Mesendoderm (in vitro differentiated cells): Measurements from ENCODE around the gene CALN1.

ENCODE experiments used
- DNase-seq: peaks from one replicate; pipeline ENCODE4 v3.0.0; 2013
- H2AK5ac ChIP-seq: 2 replicates; pipeline ENCODE4 v1.6.1; 2013; ENCODE audit warnings: low read length, inconsistent platforms
- H2BK120ac ChIP-seq: 2 replicates; pipeline ENCODE4 v1.6.1; 2013; ENCODE audit warnings: low read depth, mild to moderate bottlenecking, low read length, moderate library complexity, mixed read lengths
- H2BK15ac ChIP-seq: replicated peaks from 2 replicates; pipeline ENCODE4 v1.6.1; 2013; ENCODE audit warnings: low read depth, mild to moderate bottlenecking, moderate library complexity
- H2BK5ac ChIP-seq: 2 replicates; pipeline ENCODE4 v1.6.1; 2013; ENCODE audit warnings: low read length, inconsistent platforms
- H3K18ac ChIP-seq: 2 replicates; pipeline ENCODE4 v1.6.1; 2013; ENCODE audit warnings: mild to moderate bottlenecking, low read length, mixed read lengths
- H3K23ac ChIP-seq: one replicate; pipeline ENCODE4 v1.6.1; 2013; ENCODE audit warnings: low read length
- H3K27ac ChIP-seq: 2 replicates; pipeline ENCODE4 v1.5.1; 2013; ENCODE audit warnings: low read depth, mild to moderate bottlenecking, inconsistent platforms, low read length, moderate library complexity
- H3K27me3 ChIP-seq: 2 replicates; pipeline ENCODE4 v1.6.1; 2013; ENCODE audit warnings: low read length, control low read depth, mild to moderate bottlenecking, inconsistent platforms; ENCODE audit not compliant: insufficient read depth, poor library complexity
- H3K36me3 ChIP-seq: 2 replicates; pipeline ENCODE4 v1.6.1; 2013; ENCODE audit warnings: low read length, inconsistent platforms; ENCODE audit not compliant: control insufficient read depth, insufficient read depth
- H3K4ac ChIP-seq: one replicate; pipeline ENCODE4 v1.6.1; 2013; ENCODE audit warnings: low read depth, mild to moderate bottlenecking, low read length, moderate library complexity
- H3K4me1 ChIP-seq: 2 replicates; pipeline ENCODE4 v1.6.1; 2013; ENCODE audit warnings: low read depth, low read length, inconsistent platforms; ENCODE audit not compliant: control insufficient read depth
- H3K4me2 ChIP-seq: 2 replicates; pipeline ENCODE4 v1.6.1; 2013; ENCODE audit warnings: low read length
- H3K4me3 ChIP-seq: 2 replicates; pipeline ENCODE4 v1.5.1; 2013; ENCODE audit warnings: mild to moderate bottlenecking, low read length
- H3K56ac ChIP-seq: one replicate; pipeline ENCODE4 v1.6.1; 2013; ENCODE audit warnings: low read length
- H3K79me1 ChIP-seq: 2 replicates; pipeline ENCODE4 v1.6.1; 2013; ENCODE audit warnings: low read length, inconsistent platforms
- H3K79me2 ChIP-seq: 2 replicates; pipeline ENCODE4 v1.6.1; 2013; ENCODE audit warnings: mild to moderate bottlenecking, low read length; ENCODE audit not compliant: control insufficient read depth, insufficient read depth
- H3K9ac ChIP-seq: 2 replicates; pipeline ENCODE4 v1.6.1; 2013; ENCODE audit warnings: low read length, inconsistent platforms
- H4K5ac ChIP-seq: one replicate; pipeline ENCODE4 v1.6.1; 2013; ENCODE audit warnings: low read length
- H4K8ac ChIP-seq: one replicate; pipeline ENCODE4 v1.6.1; 2013; ENCODE audit warnings: low read depth, mild to moderate bottlenecking, control low read depth, low read length, moderate library complexity
- WGBS: extraction: QIAGEN DNeasy Blood & Tissue Kit; methylation state at CpG from one replicate; pipeline ENCODE4 v1.1.7; 2013; ENCODE audit warnings: low lambda C conversion rate, missing lambda C conversion rate; ENCODE audit not compliant: insufficient coverage; ENCODE audit errors: extremely low coverage; 5-methylcytosine and 5-hydroxymethylcytosine counted together

The CALN1 gene

GRCh38 chr7:71801976-71802375, 610.2 kb downstream of the CALN1 start:
- H3K79me2 ChIP-seq, result no peaks in the 10 kb centered on the region
- H3K79me1 ChIP-seq, result no peaks in the 10 kb centered on the region

DNA sequence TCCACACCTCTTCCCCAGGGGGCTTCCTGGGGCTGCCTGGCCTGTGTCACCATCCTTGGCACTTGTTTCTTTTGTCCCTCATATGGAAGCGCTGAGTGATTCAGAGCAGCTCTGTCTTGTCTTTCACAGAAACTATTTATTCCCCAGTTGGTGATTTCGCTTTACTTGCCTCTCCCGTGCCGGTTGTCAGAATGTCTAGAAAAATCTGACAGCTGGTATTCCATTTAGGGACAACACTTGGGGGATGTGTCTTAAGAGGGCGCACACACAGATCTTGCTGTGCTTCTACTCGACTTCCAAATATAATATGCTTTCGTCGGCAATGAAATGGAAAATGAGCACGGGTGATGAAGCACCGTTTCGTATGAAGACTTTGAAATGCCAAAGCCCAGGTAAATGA, 611.8 kb downstream of the CALN1 start:
- Histone ChIP-seq H3K79me2 (no peaks in the 10 kb centered on the region), H3K79me1 (no peaks in the 10 kb centered on the region), H3K4ac (no peak overlapping the region)

More at GRCh38 chr7:71801976-71802375, 610.2 kb downstream of the CALN1 start:
- no peak overlapping the region for H4K8ac ChIP-seq
- DNase-seq, result no peak
- H3K4me3 ChIP-seq, result no peak overlapping the region
- no peaks in the 10 kb centered on the region for H3K4me1 ChIP-seq
- no peak overlapping the region for H3K23ac ChIP-seq
- H3K4me2 ChIP-seq, result no peak overlapping the region
- H2AK5ac ChIP-seq, result no peak overlapping the region
- H2BK5ac ChIP-seq, result no peak overlapping the region
- WGBS, result no CpG with 5 or more reads among the region's 4 CpGs
- H3K4ac ChIP-seq, result no peak overlapping the region
- no peak overlapping the region for H2BK120ac ChIP-seq
- H3K27me3 ChIP-seq, result no peaks in the 10 kb centered on the region
- no peak overlapping the region for H3K56ac ChIP-seq
- H3K27ac ChIP-seq, result no peak overlapping the region
- H2BK15ac ChIP-seq, result no peak overlapping the region
- H4K5ac ChIP-seq, result no peak overlapping the region
- no peaks in the 10 kb centered on the region for H3K36me3 ChIP-seq
- H3K9ac ChIP-seq, result no peak overlapping the region
- H3K18ac ChIP-seq, result no peak overlapping the region

GRCh38 chr7:71795410-71795809, 616.7 kb downstream of the CALN1 start:
- no peak overlapping the region for H3K27ac ChIP-seq

More for the DNA sequence above, 611.8 kb downstream of the CALN1 start:
- Histone ChIP-seq H3K18ac (no peak overlapping the region), H4K5ac (no peak overlapping the region), H3K27ac (no peak overlapping the region), H2AK5ac (no peak overlapping the region), H3K9ac (no peak overlapping the region), H3K56ac (no peak overlapping the region), H3K4me3 (no peak overlapping the region), H2BK15ac (no peak overlapping the region), H2BK5ac (no peak overlapping the region), H3K4me2 (no peak overlapping the region), H2BK120ac (no peak overlapping the region), H3K23ac (no peak overlapping the region), H3K4me1 (no peaks in the 10 kb centered on the region), H3K27me3 (no peaks in the 10 kb centered on the region), H3K36me3 (no peaks in the 10 kb centered on the region), H4K8ac (no peak overlapping the region)
- WGBS, result no CpG with 5 or more reads among the region's 11 CpGs
- DNase-seq, result no peak

DNA sequence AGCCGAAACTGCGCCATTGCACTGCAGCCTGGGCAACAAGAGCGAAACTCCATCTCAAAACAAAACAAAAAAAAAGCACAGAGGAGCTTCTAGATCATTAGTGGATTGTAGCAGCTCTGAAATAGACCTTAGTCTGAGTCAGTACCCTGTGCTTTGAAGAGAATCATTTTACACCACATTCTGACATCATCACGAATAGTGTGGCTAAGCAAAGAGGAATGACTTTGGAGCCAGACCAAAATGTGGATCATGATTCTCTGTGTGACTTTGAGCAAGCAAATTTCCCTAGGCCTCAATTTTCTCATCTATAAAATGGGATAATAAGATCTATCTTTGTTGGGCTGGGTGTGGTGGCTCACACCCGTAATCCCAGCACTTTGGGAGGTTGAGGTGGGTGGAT, 618.9 kb downstream of the CALN1 start:
- no peak overlapping the region for H3K18ac ChIP-seq
- no peak overlapping the region for H2AK5ac ChIP-seq
- H3K23ac ChIP-seq, result no peak overlapping the region
- no peaks in the 10 kb centered on the region for H3K4me1 ChIP-seq
- H4K8ac ChIP-seq, result no peak overlapping the region
- H3K79me1 ChIP-seq, result no peaks in the 10 kb centered on the region
- H3K4ac ChIP-seq, result no peak overlapping the region
- DNase-seq, result no peak
- no CpG with 5 or more reads among the region's 5 CpGs for WGBS
- H3K27me3 ChIP-seq, result no peaks in the 10 kb centered on the region
- H4K5ac ChIP-seq, result no peak overlapping the region
- H3K9ac ChIP-seq, result no peak overlapping the region
- no peak overlapping the region for H3K56ac ChIP-seq
- no peak overlapping the region for H2BK5ac ChIP-seq
- H3K27ac ChIP-seq, result no peak overlapping the region
- H3K36me3 ChIP-seq, result no peaks in the 10 kb centered on the region
- H2BK15ac ChIP-seq, result no peak overlapping the region
- H3K4me2 ChIP-seq, result no peak overlapping the region
- H2BK120ac ChIP-seq, result no peak overlapping the region
- H3K79me2 ChIP-seq, result no peaks in the 10 kb centered on the region
- H3K4me3 ChIP-seq, result no peak overlapping the region

More at GRCh38 chr7:71795410-71795809, 616.7 kb downstream of the CALN1 start:
- no peak overlapping the region for H3K23ac ChIP-seq
- no peaks in the 10 kb centered on the region for H3K79me2 ChIP-seq
- no peak overlapping the region for H3K4me2 ChIP-seq
- H2BK15ac ChIP-seq, result no peak overlapping the region
- DNase-seq, result no peak
- no peak overlapping the region for H3K4me3 ChIP-seq
- no peaks in the 10 kb centered on the region for H3K79me1 ChIP-seq
- no peak overlapping the region for H3K56ac ChIP-seq
- H2BK5ac ChIP-seq, result no peak overlapping the region
- H2AK5ac ChIP-seq, result no peak overlapping the region
- H3K9ac ChIP-seq, result no peak overlapping the region
- no peak overlapping the region for H4K8ac ChIP-seq
- H3K36me3 ChIP-seq, result no peaks in the 10 kb centered on the region
- H3K4ac ChIP-seq, result no peak overlapping the region
- H3K27me3 ChIP-seq, result no peaks in the 10 kb centered on the region
- no peaks in the 10 kb centered on the region for H3K4me1 ChIP-seq
- no peak overlapping the region for H2BK120ac ChIP-seq
- H3K18ac ChIP-seq, result no peak overlapping the region
- H4K5ac ChIP-seq, result no peak overlapping the region
- WGBS, result no CpG with 5 or more reads among the region's 10 CpGs

- Histone ChIP-seq H3K4me3 (no peak overlapping the region), H3K18ac (no peak overlapping the region), H4K8ac (no peak overlapping the region), H2BK5ac (no peak overlapping the region), H3K27me3 (no peaks in the 10 kb centered on the region), H3K36me3 (no peaks in the 10 kb centered on the region), H3K79me1 (no peaks in the 10 kb centered on the region), H3K27ac (no peak overlapping the region), H3K4me2 (no peak overlapping the region), H2AK5ac (no peak overlapping the region), H3K23ac (no peak overlapping the region), H2BK15ac (no peak overlapping the region), H3K79me2 (no peaks in the 10 kb centered on the region), H3K9ac (no peak overlapping the region), H2BK120ac (no peak overlapping the region), H3K4ac (no peak overlapping the region), H3K4me1 (no peaks in the 10 kb centered on the region), H4K5ac (no peak overlapping the region), H3K56ac (no peak overlapping the region)
- peak; percentile 61 for DNase-seq
- WGBS, result no CpG with 5 or more reads among the region's 15 CpGs
These were observed 624.6 kb downstream of the CALN1 start for GRCh38 chr7:71787513-71787912.

GRCh38 chr7:71785216-71785615, 626.9 kb downstream of the CALN1 start:
- H3K27ac ChIP-seq, result no peak overlapping the region
- no peak overlapping the region for H3K4ac ChIP-seq
- H3K79me1 ChIP-seq, result no peaks in the 10 kb centered on the region
- H3K18ac ChIP-seq, result no peak overlapping the region
- no peaks in the 10 kb centered on the region for H3K4me1 ChIP-seq
- no peaks in the 10 kb centered on the region for H3K79me2 ChIP-seq
- no peak overlapping the region for H3K23ac ChIP-seq
- no peak overlapping the region for H2BK5ac ChIP-seq
- H2BK120ac ChIP-seq, result no peak overlapping the region
- no peak overlapping the region for H2BK15ac ChIP-seq
- no peak overlapping the region for H4K8ac ChIP-seq
- no peak overlapping the region for H2AK5ac ChIP-seq
- H3K9ac ChIP-seq, result no peak overlapping the region
- no peak overlapping the region for H4K5ac ChIP-seq
- H3K4me3 ChIP-seq, result no peak overlapping the region
- H3K36me3 ChIP-seq, result no peaks in the 10 kb centered on the region
- DNase-seq, result no peak
- WGBS, result no CpG with 5 or more reads among the region's 5 CpGs
- no peaks in the 10 kb centered on the region for H3K27me3 ChIP-seq
- H3K4me2 ChIP-seq, result no peak overlapping the region
- H3K56ac ChIP-seq, result no peak overlapping the region
